ENCODE results near the gene RNF152.
A peak's percentile ranks its signal among the peaks of the same experiment; 100 is the strongest.

RNF152 gene

GRCh38 chr18:61892683-61893308 lies at the start of gene RNF152:
TSS of gene RNF152 (minus strand) at chr18:61893007. CDS start at chr18:61816463, 76,544 bp downstream.
- peak; percentile 6 to 55 (median 20) for DNase-seq

GRCh38 chr18:61941948-61942471 lies 49.2 kb upstream of the RNF152 start:
- no peak for DNase-seq

GRCh38 chr18:61939046-61939674 lies 46.4 kb upstream of the RNF152 start:
- DNase-seq = no peak

GRCh38 chr18:61935362-61935761 lies 42.6 kb upstream of the RNF152 start:
- DNase-seq = no peak

- no peak for DNase-seq
Measured at GRCh38 chr18:61931654-61932379, 39.0 kb upstream of the RNF152 start.

- DNase-seq = no peak
Measured at GRCh38 chr18:61929881-61930640, 37.3 kb upstream of the RNF152 start.

- no peak for DNase-seq
Measured at GRCh38 chr18:61926532-61926931, 33.7 kb upstream of the RNF152 start.

- no peak for DNase-seq
Measured at GRCh38 chr18:61924550-61924949, 31.7 kb upstream of the RNF152 start.

- no peak for DNase-seq
Measured at GRCh38 chr18:61922435-61922834, 29.6 kb upstream of the RNF152 start.

- DNase-seq = no peak
Measured at GRCh38 chr18:61921621-61922235, 28.9 kb upstream of the RNF152 start.

GRCh38 chr18:61917818-61918217 lies 25.0 kb upstream of the RNF152 start:
- DNase-seq = no peak

GRCh38 chr18:61912476-61912875 lies 19.7 kb upstream of the RNF152 start:
- DNase-seq = no peak

GRCh38 chr18:61910101-61910500 lies 17.3 kb upstream of the RNF152 start:
- DNase-seq = no peak

- no peak for DNase-seq
Measured at GRCh38 chr18:61908661-61909060, 15.9 kb upstream of the RNF152 start.

- DNase-seq = peak in 4 of 6 experiments; percentile 7 to 39 (median 20)
Measured at GRCh38 chr18:61901323-61901986, 8.6 kb upstream of the RNF152 start.

- no peak for DNase-seq
Measured at GRCh38 chr18:61900504-61901281, 7.9 kb upstream of the RNF152 start.

- no peak for DNase-seq
Measured at GRCh38 chr18:61898640-61899101, 5.9 kb upstream of the RNF152 start.

- no peak for DNase-seq
Measured at GRCh38 chr18:61896757-61897156, 4.0 kb upstream of the RNF152 start.

GRCh38 chr18:61896118-61896517 lies 3.3 kb upstream of the RNF152 start:
- no peak for DNase-seq

- no peak for DNase-seq
Measured at GRCh38 chr18:61894751-61895524, 2.1 kb upstream of the RNF152 start.
